ENCODE measurements around the gene PNMA8C.
"Not testable (repeated sequence)": the region's sequence is repeated elsewhere in the genome, so short reads cannot be mapped to it uniquely, and the experiment has no call there.

PNMA8C gene

DNA sequence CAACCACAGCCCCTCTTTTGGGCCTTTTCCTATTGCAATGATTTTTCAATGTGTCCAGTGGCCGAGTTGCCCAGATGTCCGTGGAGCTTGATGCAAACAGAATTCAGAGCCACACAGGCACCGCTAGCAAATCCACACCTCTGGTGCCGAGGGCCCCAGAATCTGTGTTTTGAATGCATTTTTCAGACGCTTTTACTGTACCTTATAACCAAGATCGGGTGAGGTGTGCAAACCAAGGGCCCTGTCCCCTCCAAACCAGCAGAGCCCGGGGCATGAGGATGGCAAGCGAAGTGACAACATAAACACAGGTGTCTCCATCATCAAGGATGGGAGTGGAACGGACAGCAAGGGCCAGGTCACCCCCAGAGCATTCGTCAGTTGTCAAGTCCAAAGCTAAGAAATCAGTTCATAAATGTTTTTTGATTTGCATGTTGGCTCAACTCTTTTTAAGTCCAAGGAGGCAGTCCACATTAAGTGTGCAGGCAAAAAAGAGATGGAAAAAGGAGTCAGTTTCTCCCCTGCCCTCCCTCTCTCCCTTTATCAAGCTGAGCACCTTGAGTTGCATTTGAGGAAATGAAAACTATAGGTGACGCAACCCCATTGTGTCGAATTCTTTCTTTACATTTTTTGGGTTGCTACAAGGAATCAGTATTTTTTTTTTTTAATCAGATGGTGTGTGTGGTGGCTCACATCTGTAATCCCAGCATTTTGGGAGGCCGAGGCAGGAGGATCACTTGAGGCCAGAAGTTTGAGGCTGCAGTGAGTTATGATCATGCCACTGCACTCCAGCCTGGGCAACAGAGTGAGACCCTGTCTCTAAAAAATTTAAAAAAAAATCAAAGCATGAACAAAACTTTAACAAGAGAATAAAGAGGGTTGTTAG is 18.3 kb downstream of the PNMA8C start:
- DNase-seq, result no peak

DNA sequence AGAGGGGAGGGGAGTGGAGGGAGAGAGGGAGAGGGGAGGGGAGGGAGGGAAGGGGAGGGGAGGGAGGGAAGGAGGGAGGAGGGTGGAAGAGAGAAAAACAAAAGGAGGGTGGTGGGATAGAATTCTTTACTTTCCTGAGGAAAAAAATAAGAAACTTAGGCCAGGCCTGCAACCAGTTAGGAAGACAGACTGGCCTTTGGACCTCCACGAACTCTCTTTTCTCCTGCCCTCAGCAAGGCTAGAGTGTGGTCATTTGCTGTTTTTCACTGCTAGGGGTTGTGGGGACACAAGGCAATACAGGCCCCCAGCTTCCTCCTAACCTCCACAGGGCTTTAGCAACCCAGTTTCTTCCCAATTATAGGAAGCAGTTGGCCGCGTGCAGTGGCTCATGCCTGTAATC is 19.5 kb downstream of the PNMA8C start:
- DNase-seq, result no peak

DNA sequence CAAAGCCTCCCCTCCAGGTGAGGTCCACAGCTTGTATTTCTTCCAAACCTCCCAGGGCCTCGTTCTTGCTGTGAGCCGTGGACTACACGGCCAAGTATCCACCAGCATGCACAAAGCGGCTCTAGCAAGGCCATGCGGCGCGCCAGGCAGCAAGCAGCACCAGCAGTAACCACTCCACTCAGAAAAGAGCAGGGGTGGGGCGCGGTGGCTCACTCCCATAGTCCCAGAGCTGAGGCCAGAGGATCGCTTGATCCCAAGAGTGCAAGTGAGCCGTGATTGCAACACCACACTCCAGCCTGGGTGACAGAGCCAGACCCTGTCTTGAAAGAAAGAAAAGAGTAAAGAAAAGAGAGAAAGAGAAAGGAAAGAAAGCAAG is 20.1 kb downstream of the PNMA8C start:
- DNase-seq, result no peak

DNA sequence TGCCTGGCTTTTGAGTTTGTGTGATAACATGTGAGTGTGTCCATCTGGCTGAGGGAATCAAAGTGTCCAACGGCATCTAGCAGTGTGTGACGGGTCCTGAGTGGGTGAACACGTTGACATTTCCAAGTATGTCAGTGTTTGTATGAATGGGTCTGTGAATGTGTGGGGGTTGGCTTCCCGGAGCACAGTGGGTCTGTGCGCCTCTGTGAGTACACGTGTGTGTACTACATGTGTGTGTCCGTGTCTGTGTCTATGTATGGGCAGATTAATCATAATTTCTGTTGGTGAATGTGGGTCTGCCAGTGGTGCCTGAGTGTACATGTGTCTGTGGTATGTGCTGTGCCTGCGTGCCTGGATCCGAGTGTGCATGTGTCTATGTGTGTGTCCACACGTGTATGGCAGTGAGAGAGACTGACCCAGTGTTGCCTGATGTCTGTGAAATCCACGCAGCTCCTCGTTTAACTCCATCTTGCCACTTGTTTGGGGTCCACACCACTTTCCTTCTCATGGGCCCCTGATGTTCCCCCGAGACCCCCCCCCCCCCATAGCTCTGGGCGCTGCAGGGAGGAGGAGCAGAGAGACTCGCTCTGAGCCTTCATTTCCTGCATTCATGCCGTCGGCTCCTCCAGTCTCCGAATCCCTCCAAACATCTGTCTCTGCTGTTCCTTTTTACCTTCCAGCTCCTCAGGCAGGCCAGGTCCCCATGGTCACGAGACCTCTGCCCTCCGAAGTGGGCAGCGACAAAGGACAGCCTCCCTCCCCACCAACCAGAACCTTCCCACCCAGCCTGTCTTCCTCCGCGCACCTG is 20.7 kb downstream of the PNMA8C start:
- no peak for DNase-seq

DNA sequence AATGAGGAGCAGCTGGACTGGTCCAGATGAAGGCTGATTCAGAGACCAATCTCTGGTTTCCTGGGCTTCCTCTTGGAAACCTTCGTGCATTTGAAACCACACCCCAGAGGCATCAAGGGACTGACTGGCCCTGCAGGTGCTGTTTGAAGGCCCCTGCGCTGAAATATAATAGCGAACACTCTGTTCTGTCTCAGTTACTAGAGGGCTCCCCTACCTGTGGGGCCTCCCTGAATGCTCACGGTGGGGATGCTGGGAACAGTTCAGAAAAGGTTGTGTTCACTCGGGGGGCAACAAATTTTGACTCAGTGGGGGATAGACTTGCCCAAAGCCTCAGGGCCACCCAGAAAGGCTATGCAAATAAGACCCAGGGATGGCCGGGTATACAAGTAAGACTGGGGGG is 21.8 kb downstream of the PNMA8C start:
- no peak for DNase-seq

DNA sequence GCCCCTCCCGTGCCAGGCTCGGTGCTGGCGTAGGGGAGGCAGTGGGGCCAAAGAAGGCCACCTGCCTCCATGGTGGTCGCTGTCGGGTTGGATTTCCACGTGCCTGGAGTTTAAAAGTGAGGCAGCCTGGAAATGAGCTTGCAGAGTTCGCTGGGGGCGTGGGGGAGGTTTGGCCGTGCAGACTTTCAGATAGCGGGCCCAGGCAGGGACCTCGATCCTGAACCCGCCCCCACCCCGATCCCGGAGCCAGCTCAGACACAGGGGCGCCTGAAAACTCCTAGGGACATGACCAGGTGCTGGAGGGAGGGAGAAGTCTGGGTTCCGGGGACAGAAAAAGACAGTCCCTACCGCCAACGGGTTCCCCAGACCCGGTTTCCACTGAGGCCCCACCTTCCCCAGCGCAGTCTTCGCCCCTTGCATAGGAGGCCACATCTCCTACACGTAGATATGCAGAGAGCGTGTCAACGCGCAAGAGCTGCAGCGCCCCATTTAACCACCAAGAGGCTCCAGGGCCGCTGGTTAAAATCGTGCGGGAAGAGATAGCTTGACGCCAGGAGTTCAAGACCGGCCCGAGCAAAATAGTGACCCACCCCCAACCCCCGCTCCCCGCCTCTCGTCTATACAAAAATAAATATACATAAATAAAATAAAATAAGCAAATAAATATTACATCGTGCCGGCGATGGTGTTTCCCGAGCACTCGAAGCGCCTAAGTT is 23.8 kb downstream of the PNMA8C start:
- DNase-seq, result no peak

DNA sequence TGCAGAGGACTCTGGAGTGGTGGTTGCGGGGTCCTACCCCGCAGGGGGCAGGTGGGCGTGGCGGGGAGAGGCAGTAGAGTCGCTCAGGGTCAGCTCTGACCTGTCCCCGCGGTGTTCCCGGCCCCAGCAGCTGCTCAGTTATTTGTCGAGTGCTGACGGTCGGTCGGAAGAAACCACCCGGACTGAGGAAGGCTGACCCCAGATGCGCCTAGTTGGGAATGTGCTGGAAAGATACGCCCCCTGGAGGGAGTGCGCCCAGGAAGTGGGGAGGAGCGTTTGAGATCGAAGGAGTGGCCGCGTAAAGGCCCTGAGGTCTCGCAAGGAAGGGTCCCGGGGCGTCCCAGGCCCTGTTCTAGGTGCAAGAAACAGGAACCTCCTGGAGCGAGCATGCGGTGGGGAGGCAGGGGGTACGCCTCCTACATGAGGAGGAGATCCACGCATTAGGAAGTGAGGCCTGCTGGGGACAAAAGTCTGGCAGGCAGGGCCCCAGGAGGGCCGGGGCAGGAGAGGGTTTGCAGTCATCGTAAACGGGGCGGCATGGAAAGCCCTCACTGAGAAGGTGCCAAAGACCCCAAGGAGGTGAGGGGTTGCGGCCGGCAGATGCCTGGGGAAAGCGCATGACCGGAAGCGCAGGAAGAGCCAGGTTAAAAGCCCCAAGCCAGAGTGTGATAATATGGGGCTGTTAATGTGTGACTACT is 24.5 kb downstream of the PNMA8C start:
- no peak for DNase-seq

DNA sequence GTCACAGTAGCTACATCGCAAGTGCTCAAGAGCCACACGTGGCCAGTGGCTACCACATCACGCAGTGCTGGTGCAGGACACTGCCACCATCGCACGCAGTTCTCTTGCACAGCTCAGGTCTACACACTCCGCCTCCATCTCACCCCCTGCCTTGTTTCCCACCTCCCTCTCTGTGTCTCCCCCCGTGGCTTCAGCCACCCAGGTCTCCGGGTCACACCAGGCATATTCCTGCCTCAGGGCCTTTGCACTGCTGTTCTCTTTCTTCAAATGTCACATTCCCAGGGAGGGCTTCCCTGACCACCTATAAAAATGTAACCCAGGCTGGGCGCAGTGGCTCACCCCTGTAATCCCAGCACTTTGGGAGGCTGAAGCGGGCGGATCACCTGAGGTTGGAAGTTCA is 26.0 kb downstream of the PNMA8C start:
- DNase-seq, result no peak

DNA sequence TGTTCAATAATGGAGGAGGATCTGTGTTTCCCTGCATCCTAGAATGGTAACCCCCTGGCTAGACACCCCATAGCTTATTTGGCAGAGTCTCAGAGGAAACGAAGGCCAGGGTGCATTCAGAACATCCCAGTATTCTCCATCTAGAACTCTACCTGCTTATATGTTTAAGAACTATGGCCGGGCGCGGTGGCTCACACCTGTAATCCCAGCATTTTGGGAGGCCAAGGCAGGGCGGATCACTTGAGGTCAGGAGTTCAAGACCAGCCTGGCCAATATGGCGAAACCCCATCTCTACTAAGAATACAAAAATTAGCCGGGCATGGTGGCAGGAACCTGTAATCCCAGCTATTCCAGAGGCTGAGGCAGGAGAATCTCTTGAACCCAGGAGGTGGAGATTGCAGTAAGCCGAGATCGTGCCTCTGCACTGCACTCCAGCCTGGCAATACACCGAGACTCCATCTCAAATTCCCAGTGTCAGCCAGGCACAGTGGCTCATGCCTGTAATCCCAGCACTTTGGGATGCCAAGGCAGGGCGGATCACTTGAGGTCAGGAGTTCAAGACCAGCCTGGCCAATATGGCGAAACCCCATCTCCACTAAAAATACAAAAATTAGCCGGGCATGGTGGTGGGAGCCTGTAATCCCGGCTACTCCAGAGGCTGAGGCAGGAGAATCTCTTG is 30.8 kb downstream of the PNMA8C start:
- not testable (repeated sequence) for DNase-seq

DNA sequence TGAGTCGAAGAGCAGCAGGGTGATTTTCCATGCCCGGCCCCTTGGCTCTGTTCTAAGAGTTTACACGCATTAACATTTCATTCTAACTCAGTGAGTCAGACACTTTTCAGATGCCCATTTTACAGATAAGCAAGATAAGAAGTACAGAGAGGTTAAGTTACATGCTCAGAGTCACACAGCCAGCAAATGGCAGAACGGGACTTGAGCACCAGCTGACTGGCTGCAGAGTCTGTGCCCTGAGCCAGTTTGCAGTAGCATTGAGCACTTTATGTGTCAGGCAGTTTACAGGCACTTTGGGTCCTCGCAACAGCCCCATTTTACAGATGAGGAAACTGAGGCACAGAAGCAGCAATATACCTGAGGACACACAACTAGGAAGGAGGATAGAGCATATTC is 34.3 kb downstream of the PNMA8C start:
- DNase-seq, result no peak

DNA sequence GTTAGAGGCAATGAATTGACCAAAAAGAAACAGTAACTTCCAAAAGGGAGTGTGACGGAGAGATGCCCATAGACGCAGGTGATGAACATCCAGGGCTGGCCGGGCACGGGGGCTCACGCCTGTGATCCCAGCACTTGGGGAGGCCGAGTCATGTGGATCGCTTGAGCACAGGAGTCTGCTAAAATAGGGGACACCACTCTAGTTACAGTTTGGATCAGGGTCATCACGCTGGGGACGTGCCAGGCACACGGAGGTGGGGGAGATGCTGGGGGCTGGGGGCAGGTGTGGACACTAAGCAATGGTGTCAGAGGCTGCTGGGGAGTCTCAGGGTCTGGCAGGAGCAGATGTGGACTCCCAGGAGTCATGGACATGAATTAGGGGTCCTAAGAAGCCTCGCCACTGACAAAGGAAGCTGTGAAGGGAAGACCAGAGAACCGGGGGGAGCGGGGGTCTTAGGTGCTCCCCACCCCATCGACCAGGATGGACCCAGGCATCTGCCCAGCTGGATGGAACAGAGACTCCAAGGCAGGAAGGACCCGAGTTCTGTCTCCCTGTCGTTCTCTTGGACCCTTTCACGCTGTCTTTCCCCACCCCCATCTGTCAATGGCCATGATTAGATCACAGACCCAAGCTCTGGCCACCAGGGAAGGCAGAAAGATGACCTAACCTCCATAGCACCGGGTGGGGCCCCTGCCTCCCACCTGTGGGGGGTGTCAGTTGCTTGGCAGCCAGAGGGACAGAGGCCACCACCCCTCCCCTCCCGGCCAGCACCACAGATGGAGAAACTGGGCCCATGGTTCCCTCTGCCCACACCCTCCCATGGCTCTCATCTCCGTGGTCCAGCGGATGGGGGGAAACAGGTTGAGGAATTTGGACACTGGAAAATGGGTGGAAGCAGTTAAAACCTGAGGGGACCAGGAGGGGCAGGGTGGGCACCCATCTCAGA is 35.0 kb downstream of the PNMA8C start:
- no peak for DNase-seq

DNA sequence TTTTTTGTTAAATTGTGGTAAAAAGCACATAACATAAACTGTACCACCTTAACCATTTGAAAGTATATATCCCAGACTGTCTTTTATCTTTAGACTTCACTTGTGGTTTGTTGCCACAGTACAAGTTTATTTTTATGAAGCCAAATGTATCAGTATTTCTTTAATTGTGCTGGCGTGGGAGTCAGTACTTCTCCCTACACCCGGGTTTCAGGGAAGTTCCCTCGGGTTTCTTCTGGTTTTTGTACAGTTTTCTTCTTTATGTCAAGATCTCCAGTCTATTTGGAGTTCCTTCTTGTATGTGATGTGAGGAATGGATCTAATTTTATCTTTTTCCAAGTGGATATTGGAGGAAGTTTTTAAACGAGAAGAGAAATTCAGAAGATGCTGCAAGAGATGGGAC is 35.9 kb downstream of the PNMA8C start:
- no peak for DNase-seq

DNA sequence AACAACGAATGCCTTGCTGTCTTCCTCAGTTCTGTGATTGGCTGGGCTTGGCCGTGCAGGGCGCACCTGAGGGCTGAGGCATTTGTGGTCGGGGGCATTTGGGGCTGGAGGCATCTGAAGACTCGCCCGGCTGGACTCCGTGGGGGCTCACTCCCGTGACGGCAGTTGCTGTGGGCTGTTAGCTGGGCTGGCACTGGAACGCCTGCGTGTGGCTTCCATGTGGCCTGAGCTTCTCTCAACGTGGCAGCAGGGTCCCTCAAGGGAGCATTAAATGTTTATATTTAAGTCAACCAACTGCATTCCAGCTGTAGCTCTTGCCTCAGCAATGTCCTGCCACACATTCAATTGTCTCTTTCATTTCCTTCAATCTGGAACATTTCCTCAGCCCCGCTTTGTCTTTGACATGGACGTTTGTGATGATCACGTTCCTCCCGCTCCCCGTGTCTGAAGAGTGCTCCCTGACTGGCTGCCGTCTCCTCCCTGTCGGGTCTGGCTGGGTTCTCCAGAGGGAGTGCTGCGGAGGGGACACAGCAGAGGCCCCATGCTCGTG is 36.4 kb downstream of the PNMA8C start:
- no peak for DNase-seq

DNA sequence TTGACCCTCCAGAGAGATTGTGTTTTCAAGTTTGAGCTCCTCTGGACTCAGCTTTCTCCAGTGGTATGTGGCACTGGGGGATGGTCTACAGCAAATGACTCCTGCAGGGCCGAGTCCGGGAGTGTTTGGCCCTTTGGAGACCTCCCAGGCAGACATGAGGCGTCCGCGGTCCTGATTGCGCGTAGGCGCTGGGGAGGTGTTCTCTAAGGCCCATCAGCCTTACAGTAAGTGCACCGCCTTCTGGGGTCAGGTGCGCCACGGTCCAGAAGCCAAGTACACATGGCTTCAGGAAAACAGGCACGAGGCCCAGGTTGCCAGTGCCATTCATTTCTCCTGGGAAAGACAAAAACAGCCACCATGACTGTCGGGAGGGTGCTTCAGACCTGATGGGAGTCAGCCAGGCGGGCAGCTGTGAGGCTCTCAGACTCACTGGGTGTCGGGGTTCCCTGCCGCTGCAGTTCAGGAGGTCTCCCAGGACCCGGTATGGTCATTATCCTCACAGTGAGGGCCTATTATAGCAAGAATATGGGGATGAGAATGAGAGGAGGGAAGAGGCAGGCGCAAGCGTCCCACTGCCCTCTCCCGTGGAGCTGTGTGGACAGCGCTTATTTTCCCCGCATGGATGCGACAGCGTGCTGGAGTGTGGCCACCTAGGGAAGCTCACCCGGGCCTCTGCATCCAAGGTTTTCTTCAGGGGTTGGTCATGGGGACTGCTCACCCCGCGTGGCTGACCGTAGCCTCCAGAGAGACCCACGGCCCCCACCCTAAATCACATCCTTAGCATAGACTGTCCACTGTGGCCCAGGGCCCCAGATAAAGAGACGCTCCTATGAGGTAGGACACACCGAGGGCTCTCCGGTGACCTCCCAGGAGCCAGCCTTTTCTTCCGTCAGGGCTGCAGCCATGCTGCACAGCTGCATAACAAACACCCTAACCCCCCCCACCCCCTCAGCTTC is 37.2 kb downstream of the PNMA8C start:
- DNase-seq, result no peak

DNA sequence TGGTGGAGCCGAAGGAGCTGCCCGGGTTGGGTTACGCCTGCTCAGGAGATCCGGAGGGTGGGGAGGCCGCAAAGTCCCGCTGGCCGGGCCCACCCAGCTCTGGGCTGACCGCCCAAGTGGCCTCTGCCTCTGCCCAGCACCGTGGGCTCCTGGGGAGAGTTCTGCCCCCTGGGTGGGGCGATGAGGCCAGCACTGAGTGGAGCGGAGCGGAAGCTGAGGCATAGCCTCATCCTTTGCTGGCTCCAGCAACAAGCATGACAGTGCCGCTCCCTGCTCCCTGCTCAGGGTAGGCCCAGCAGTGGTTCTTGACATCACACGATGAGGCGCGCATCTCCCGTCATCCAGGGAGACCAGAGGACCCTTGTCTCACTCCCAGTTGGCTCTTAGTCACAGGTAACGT is 37.9 kb downstream of the PNMA8C start:
- DNase-seq, result no peak

DNA sequence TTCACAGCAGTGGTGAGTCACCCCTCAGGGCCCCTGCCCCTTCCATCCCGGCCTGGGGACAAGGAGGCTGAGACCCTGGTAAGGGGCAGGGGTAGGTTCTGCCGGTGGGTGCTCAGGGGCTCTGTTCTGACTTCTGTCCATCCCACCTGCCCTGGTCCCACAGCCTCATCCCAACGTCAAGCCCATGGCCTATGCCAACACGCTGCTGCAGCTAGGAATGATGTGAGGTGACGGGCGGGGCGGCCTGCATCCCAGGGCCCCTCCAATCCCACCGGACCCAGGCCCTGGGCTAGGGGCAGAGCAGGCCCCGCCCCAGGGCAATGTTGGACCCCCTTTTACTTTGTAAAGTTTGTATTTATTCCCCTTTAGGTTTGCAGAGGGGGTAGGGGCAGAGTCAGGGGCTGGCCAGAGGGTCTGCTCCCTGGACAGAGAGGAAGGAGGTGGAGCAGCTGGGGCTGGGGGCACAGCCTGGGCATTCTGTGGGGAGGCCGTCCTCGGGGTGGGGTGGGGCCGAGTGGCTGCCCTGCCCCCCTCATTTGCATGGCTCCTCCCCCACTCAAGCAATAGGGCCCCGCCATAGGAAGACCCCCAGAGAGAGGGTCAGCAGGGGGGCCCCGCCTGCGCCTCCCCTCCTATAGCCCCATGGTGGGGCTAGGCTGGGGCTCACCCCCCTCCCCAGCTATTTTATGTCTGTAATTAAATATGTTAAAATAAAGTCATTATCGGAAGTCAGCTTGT is 38.4 kb downstream of the PNMA8C start:
- DNase-seq, result no peak

DNA sequence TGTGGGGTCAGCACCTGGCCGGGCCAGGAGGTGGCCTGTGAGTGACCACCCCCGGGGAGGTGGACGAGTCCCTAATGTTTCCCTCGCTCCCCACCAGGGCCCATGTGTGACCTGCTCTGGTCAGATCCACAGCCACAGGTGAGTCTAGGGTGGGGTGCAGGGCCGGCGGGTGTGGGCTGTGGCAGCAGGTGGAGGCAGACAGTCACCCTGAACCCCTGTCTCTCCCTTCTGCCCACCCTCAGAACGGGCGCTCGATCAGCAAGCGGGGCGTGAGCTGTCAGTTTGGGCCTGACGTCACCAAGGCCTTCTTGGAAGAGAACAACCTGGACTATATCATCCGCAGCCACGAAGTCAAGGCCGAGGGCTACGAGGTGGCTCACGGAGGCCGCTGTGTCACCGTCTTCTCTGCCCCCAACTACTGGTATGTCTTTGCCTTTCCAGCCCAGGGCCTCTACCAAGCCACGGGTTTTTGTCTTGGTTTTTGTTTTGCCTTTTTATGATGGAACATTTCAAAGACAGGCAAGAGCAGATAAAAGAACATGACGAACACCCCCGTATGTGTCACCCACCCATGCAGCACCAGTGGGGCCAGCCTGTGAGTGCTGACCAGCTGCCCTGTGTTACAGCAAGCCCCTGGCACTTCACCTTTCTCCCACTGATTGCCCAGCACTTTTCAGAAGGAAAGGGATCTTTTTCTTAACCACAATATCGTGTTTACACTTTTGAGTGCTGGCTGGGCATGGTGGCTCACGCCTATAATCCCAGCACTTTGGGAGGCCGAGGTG is 40.2 kb downstream of the PNMA8C start:
- DNase-seq, result no peak

DNA sequence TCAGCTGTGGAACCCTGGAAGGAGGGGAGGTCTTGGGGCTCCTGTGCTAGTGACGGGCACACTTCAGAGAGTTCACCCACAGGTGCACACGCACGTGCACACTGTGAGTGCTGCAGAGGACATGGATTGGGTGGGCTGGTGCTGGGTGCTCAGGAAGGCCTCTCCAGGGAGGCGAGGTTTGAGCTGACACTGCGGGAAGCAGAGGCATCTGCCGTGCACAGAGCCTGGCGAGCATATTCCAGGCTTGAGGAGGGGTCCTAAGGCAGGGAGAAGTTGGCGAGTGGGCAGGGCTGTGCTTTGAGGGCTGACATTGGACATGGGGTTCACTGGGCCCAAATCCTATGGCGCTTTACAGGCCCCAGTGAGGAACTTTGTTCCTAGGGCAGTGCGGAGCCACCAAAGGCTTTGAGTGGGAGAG is 41.0 kb downstream of the PNMA8C start:
- no peak for DNase-seq
